Measurements from ENCODE around the gene ZNF57. TPM values are rescaled to one million over a fixed set of nuclear protein-coding genes. Genes with fewer than 3 reads are reported as not detected.
"Not testable (repeated sequence)": the region's sequence is repeated elsewhere in the genome, so short reads cannot be mapped to it uniquely, and the experiment has no call there.

ZNF57 gene
- total and polyA plus RNA-seq, 9 of the 15 experiments (the other 6 are each of a cell fraction or from before 2014, with no cell fraction given) = 3.9 to 13.5 (median 7.8) TPM

GRCh38 chr19:2933490-2933910 lies 32.8 kb downstream of the ZNF57 start (continued):
- TF ChIP-seq CCNT2 (IDR thresholded peaks at IDR 0.05; ENCODE audit: borderline replicate concordance, extremely low read depth, insufficient read length, low read depth, low read length) (no peak), HDAC2 (IDR thresholded peaks at IDR 0.05) (peak; percentile 21; the same call in 1 of the 2 replicates), KDM1A (IDR thresholded peaks at IDR 0.05) (peak in 1 of 2 experiments; percentile 69; a peak in 2 of 4 replicates), ESRRB (CRISPR knock-in tag; IDR thresholded peaks at IDR 0.05; ENCODE audit: borderline replicate concordance) (no peak)

- peaks cover 42% of the 10 kb centered on the region for H3K9me3 ChIP-seq (replicated peaks; ENCODE audit: control insufficient read depth, insufficient read depth, low read depth, low read length)
- H4K20me1 ChIP-seq (replicated peaks; ENCODE audit: control insufficient read depth, insufficient read depth, low read length); DNase-seq (ENCODE audit: extremely low read depth in 1 of 4, low spot score in 3 of 4); H3K4me1 ChIP-seq (replicated peaks in 1 of 2; ENCODE audit: control insufficient read depth in 2 of 2, insufficient read depth in 2 of 2, low read length in 2 of 2); ATAC-seq; H3K4me2 ChIP-seq (ENCODE audit: insufficient read depth, low read length); H3K27ac ChIP-seq (ENCODE audit: extremely low read depth, low read depth, low read length); H2AFZ ChIP-seq (ENCODE audit: low read depth, low read length); intact Hi-C loops (cut with micrococcal nuclease); H3K9ac ChIP-seq (ENCODE audit: insufficient read depth in 1 of 2, low read depth in 2 of 2, low read length in 2 of 2); FAIRE-seq; in situ Hi-C loops (cut with MboI); BruUV-seq (replicated peaks); CTCF ChIA-PET (ENCODE audit: low intra/inter-chr PET ratio); H3K9me1 ChIP-seq (ENCODE audit: control insufficient read depth, insufficient read depth, low read length); H3K4me3 ChIP-seq; H3K79me2 ChIP-seq (ENCODE audit: control insufficient read depth, insufficient read depth, low read length); H3K27me3 ChIP-seq (ENCODE audit: control insufficient read depth in 2 of 2, insufficient read depth in 2 of 2, low read length in 2 of 2): not testable (repeated sequence)
- peaks cover 60% of the 10 kb centered on the region for H3K36me3 ChIP-seq (ENCODE audit: control insufficient read depth, insufficient read depth, low read length)
- POLR2A ChIA-PET = interaction anchor here (1.7 kb wide), 1 partner anchor 14 kb away, joined by 6 read pairs; no protein-coding TSS in a partner anchor
- WGBS (ENCODE audit: insufficient coverage, low coverage, missing lambda C conversion rate) = 98% methylated on average over 4 of the region's 4 CpGs
Measured at GRCh38 chr19:2935863-2936262, 35.1 kb downstream of the ZNF57 start.

Measured in K562 (cell line).